CD4-positive, alpha-beta T cell treated with Interleukin-12 subunit alpha and Interleukin-12 subunit beta, for 1 hour (primary cell): Measurements from ENCODE around the gene DNAJC12.

Experiments used
- DNase-seq: peaks from one replicate; pipeline ENCODE4 v3.0.0-alpha.2; 2020

The DNAJC12 gene

DNA sequence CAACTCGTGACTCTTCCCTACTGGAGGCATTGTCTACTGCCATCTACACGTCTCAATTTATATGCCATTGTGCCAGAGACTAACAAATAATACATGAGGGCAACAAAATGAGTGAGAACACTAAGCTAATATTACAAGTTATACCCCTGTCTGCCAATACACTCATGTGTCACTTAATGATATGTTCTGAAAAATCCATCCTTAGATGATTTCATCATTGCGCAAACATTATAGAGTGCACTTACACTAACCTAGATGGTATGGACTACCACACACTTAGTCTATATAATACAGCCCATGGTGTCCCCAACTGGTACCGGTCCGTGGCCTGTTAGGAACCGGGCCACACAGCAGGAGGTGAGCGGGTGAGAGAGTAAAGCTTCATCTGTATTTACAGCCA lies 77.7 kb downstream of the DNAJC12 start:
- DNase-seq, result no peak
